Esophagus muscularis mucosa (tissue), 4 donors: ENCODE data around the gene GPR17. TPM values are rescaled to one million over a fixed set of nuclear protein-coding genes. Genes with fewer than 3 reads are reported as not detected.

Source experiments
- DNase-seq: peaks from one replicate; pipeline ENCODE4 v3.0.0-alpha.2; 2017; ENCODE audit errors: extremely low spot score
- H3K27ac ChIP-seq, 4 donors: fragments of 200-600 bp; sonication (generic); replicated peaks in 1 of 4; 1 replicate in 3 of 4; 2 replicates in 1 of 4; pipeline ENCODE4 v1.5.1; 2016 to 2019; ENCODE audit warnings: mild to moderate bottlenecking in 1 of 4
- H3K27me3 ChIP-seq, 4 donors: fragments of 200-600 bp; sonication (generic); one replicate each; pipeline versions ENCODE4 v1.5.1 to v1.6.0; 2016 to 2019
- H3K36me3 ChIP-seq, 4 donors: fragments of 200-600 bp; sonication (generic); one replicate each; pipeline ENCODE4 v1.5.1; 2016 to 2019
- H3K4me1 ChIP-seq, 4 donors: fragments of 200-600 bp; sonication (generic); one replicate each; pipeline ENCODE4 v1.5.1; 2016 to 2019
- H3K4me3 ChIP-seq, 4 donors: fragments of 200-600 bp; sonication (generic); 1 replicate in 2 of 4; 2 replicates in 2 of 4; pipeline ENCODE4 v1.5.1; 2016 to 2019; ENCODE audit warnings: mild to moderate bottlenecking in 4 of 4, moderate library complexity in 1 of 4
- H3K9me3 ChIP-seq, 4 donors: fragments of 200-600 bp; sonication (generic); 1 replicate in 3 of 4; 2 replicates in 1 of 4; pipeline ENCODE4 v1.5.1; 2016 to 2019
- CTCF ChIP-seq, 3 experiments: fragments of 200-600 bp in 2 of 3; fragments of 450-650 bp in 1 of 3; sonication (generic) in 2 of 3; IDR thresholded peaks; one replicate each; pipeline ENCODE4 v1.5.1; 2017 to 2019; ENCODE audit warnings: antibody characterized with exemption in 3 of 3, mild to moderate bottlenecking in 2 of 3, moderate library complexity in 1 of 3
- EP300 ChIP-seq: sonication (generic); formaldehyde crosslinking; IDR thresholded peaks from one replicate; pipeline ENCODE4 v1.6.1; 2017; ENCODE audit warnings: antibody characterized with exemption
- POLR2A ChIP-seq: fragments of 450-650 bp; IDR thresholded peaks from one replicate; pipeline ENCODE4 v1.6.1; 2017; ENCODE audit warnings: antibody characterized with exemption, moderate library complexity, mild to moderate bottlenecking, low read depth
- POLR2AphosphoS5 ChIP-seq, 2 donors: sonication (generic); formaldehyde crosslinking; IDR thresholded peaks; one replicate each; pipeline ENCODE4 v1.6.1; 2017; ENCODE audit warnings: antibody characterized with exemption in 2 of 2
- WGBS: methylation state at CpG from one replicate; pipeline ENCODE4 v1.1.5; 2018; 5-methylcytosine and 5-hydroxymethylcytosine counted together
- intact Hi-C: fragments of 100-400 bp; cut with DNase I; formaldehyde crosslinking; loops from one replicate; pipeline ENCODE4 v1.15.1; 2023
- total RNA-seq, 4 donors: library from RNA; depleted of rRNA; stranded (reverse); fragments of >200 nt; gene quantifications; one replicate each; pipeline versions ENCODE4 v1.1.0 to v1.2.1, GENCODE V29; 2016

The GPR17 gene
- total RNA-seq, 4 donors from 2014 or later = 0.40 TPM; not detected in 3

GRCh38 chr2:127609818-127610217 lies 36.1 kb upstream of the GPR17 start:
- no peaks in the 10 kb centered on the region for H3K36me3 ChIP-seq
- H3K27me3 ChIP-seq = peaks cover 0 to 2% (median 0%) of the 10 kb centered on the region in 4 donors
- H3K4me1 ChIP-seq = no peaks in the 10 kb centered on the region
- intact Hi-C loops = no loop called here
- no peak overlapping the region for H3K4me3 ChIP-seq
- DNase-seq = no peak
- 82% methylated on average over 2 of the region's 8 CpGs for WGBS
- H3K9me3 ChIP-seq = peaks cover 0 to 28% (median 12%) of the 10 kb centered on the region in 4 donors
- TF ChIP-seq EP300 (no peak), POLR2A (no peak), CTCF (IDR thresholded peaks at IDR 0.05) (no peak), POLR2AphosphoS5 (IDR thresholded peaks at IDR 0.05) (no peak)
- H3K27ac ChIP-seq = no peak overlapping the region

GRCh38 chr2:127610561-127610960 lies 35.4 kb upstream of the GPR17 start:
- Histone ChIP-seq H3K27me3 (peaks cover 0 to 2% (median 0%) of the 10 kb centered on the region in 4 donors), H3K9me3 (peaks cover 0 to 28% (median 12%) of the 10 kb centered on the region in 4 donors), H3K36me3 (no peaks in the 10 kb centered on the region), H3K27ac (no peak overlapping the region), H3K4me1 (no peaks in the 10 kb centered on the region), H3K4me3 (no peak overlapping the region)
- intact Hi-C loops = no loop called here
- no peak for DNase-seq
- no CpG with 5 or more reads among the region's 1 CpG for WGBS
- TF ChIP-seq POLR2A = no peak
- no peak for TF ChIP-seq CTCF (IDR thresholded peaks at IDR 0.05)
- no peak for TF ChIP-seq EP300
- TF ChIP-seq POLR2AphosphoS5 (IDR thresholded peaks at IDR 0.05) = no peak

- Histone ChIP-seq H3K27me3 (peaks cover 0 to 2% (median 0%) of the 10 kb centered on the region in 4 donors), H3K36me3 (no peaks in the 10 kb centered on the region), H3K27ac (no peak overlapping the region), H3K9me3 (peaks cover 0 to 28% (median 12%) of the 10 kb centered on the region in 4 donors), H3K4me3 (no peak overlapping the region), H3K4me1 (no peaks in the 10 kb centered on the region)
- intact Hi-C loops = no loop called here
- DNase-seq = no peak
- WGBS = 81% methylated on average over 11 of the region's 11 CpGs
- no peak for TF ChIP-seq EP300
- TF ChIP-seq POLR2A = no peak
- no peak for TF ChIP-seq CTCF (IDR thresholded peaks at IDR 0.05)
- no peak for TF ChIP-seq POLR2AphosphoS5 (IDR thresholded peaks at IDR 0.05)
These were observed 34.7 kb upstream of the GPR17 start for GRCh38 chr2:127611076-127611925.

GRCh38 chr2:127612111-127612822 lies 33.7 kb upstream of the GPR17 start:
- 88% methylated on average over 9 of the region's 13 CpGs for WGBS
- H3K36me3 ChIP-seq = no peaks in the 10 kb centered on the region
- H3K9me3 ChIP-seq = peaks cover 0 to 28% (median 12%) of the 10 kb centered on the region in 4 donors
- H3K4me3 ChIP-seq = no peak overlapping the region
- intact Hi-C loops = no loop called here
- no peak for TF ChIP-seq POLR2AphosphoS5 (IDR thresholded peaks at IDR 0.05)
- no peak for TF ChIP-seq CTCF (IDR thresholded peaks at IDR 0.05)
- H3K27me3 ChIP-seq = peaks cover 0 to 2% (median 0%) of the 10 kb centered on the region in 4 donors
- H3K27ac ChIP-seq = no peak overlapping the region
- DNase-seq = no peak
- H3K4me1 ChIP-seq = no peaks in the 10 kb centered on the region
